Adipocyte (in vitro differentiated cells): Measurements from ENCODE around the gene C1GALT1.

Source experiments
- DNase-seq: peaks from one replicate; pipeline ENCODE4 v3.0.0-alpha.2; 2015; ENCODE audit warnings: low read depth
- H3K27me3 ChIP-seq: replicated peaks from 2 replicates; pipeline ENCODE4 v1.7.0; 2013; ENCODE audit warnings: mild to moderate bottlenecking, low read length, moderate library complexity; ENCODE audit not compliant: control insufficient read depth, insufficient read depth
- H3K36me3 ChIP-seq: 2 replicates; pipeline ENCODE4 v1.7.0; 2013; ENCODE audit warnings: low read length, mild to moderate bottlenecking, moderate library complexity; ENCODE audit not compliant: control insufficient read depth, insufficient read depth, severe bottlenecking
- H3K4me1 ChIP-seq: 2 replicates; pipeline ENCODE4 v1.7.0; 2013; ENCODE audit warnings: mild to moderate bottlenecking, low read length, moderate library complexity; ENCODE audit not compliant: control insufficient read depth, insufficient read depth
- H3K4me3 ChIP-seq: 2 replicates; pipeline ENCODE4 v1.7.0; 2013; ENCODE audit warnings: mild to moderate bottlenecking, low read length, moderate library complexity
- H3K9ac ChIP-seq: 2 replicates; pipeline ENCODE4 v1.7.0; 2013; ENCODE audit warnings: mild to moderate bottlenecking, low read length, moderate library complexity
- H3K9me3 ChIP-seq: 2 replicates; pipeline ENCODE4 v1.7.0; 2013; ENCODE audit warnings: mild to moderate bottlenecking, low read length, moderate library complexity; ENCODE audit not compliant: control insufficient read depth

C1GALT1 gene

DNA sequence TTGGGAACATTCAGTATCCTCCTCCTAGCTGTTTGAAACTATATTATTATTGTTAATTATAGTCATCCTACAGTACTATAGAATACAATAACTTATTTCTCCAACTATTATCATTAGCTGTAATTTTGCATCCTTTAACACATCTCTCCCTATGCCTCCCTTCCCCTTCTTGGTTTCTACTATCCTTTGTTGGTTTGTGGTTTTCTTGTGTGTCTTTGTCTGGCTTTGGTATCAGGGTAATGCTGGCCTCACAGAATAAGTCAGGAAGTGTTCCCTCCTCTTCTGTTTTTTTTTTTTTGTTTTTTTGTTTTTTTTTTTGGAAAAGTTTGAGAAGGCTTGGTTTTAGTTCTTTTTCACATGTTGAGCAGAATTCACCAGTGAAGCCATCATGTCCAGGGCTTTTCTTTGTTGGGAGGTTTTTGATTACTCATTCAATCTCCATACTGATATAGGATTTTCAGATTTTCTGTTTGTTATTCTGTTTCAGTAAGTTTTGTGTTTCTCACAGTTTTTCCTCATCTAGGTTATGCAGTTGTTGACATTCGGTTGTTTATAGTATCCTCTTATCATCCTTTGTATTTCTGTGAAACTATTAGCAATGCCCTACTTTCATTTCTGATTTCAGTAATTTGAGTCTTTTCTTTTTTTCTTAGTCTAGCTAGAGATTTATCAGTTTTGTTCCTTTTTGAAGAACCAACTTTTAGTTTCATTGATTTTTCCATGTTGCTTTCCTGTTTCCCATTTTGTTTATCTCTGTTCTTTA lies 21.6 kb downstream of the C1GALT1 start:
- no peaks in the 10 kb centered on the region for H3K36me3 ChIP-seq
- no peak for DNase-seq
- H3K9ac ChIP-seq = no peak overlapping the region
- peak overlapping the region; percentile 32 for H3K4me3 ChIP-seq
- no peaks in the 10 kb centered on the region for H3K9me3 ChIP-seq
- peaks cover 30% of the 10 kb centered on the region for H3K4me1 ChIP-seq
- no peaks in the 10 kb centered on the region for H3K27me3 ChIP-seq

DNA sequence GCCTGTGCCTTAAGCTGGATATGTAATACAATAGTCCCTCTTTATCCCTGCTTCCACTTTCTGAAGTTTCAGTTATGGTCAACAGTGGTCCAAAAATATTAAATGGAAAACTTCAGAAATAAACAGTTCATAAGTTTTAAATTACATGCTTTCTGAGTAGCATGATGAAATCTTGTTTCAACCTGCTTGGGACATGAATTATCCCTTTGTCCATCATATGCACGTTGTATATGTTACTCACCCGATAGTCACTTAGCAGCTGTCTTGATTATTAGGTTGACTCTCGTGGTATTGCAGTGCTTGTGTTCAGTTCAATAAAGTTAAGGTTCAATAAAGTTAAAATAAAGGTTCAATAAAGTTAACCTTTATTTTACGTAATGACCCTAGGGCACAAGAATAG lies 25.5 kb downstream of the C1GALT1 start:
- DNase-seq = peak; percentile 64
- peaks cover 20% of the 10 kb centered on the region for H3K4me1 ChIP-seq
- no peak overlapping the region for H3K4me3 ChIP-seq
- peaks cover 3% of the 10 kb centered on the region for H3K36me3 ChIP-seq
- no peaks in the 10 kb centered on the region for H3K27me3 ChIP-seq
- no peak overlapping the region for H3K9ac ChIP-seq
- peaks cover 3% of the 10 kb centered on the region for H3K9me3 ChIP-seq

DNA sequence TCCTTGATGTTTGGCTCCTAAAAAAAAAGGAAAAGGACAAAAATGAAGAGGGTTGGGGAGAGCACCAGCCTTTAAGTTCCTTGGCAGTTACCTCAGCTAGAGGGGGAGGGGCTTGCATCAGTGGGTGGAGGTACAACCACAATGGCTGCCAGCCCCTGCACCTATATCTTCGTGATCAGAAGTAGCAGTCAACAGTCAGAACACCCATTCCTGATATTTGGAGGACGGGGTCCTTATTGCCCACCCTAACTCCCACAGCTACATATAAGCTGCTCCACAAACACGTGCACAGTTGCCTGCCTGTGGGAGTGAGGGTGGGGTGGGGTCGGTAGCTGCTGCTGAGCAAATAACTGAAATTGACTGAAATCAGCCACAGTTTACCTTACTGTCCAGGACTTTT lies 26.2 kb downstream of the C1GALT1 start:
- no peak for DNase-seq
- Histone ChIP-seq H3K27me3 (no peaks in the 10 kb centered on the region), H3K4me3 (no peak overlapping the region), H3K9me3 (peaks cover 3% of the 10 kb centered on the region), H3K9ac (no peak overlapping the region), H3K4me1 (peaks cover 14% of the 10 kb centered on the region), H3K36me3 (peaks cover 3% of the 10 kb centered on the region)

DNA sequence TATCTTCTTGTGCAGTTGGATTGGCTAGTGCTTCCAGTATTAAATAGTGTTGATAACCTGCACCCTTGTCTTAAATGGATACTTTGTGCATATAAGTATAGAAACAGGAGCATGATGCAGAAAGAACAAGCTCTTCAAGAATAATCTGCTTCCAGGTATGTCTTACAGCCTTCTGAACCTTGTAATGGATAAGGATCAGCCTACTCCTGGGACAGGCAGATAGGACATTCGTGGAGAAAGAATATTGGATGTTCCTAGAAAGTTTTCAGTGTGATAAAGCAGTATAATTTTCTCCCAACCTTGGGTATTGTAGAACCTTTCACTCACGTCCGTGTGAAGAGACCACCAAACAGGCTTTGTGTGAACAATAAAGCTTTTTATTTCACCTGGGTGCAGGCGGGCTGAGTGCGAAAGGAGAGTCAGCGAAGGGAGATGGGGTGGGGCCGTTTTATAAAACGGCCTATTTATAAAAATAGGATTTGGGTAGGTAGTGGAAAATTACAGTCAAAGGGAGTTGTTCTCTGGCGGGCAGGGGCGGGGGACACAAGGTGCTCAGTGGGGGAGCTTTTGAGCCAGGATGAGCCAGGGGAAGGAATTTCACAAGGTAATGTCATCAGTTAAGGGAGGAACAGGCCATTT lies 27.2 kb downstream of the C1GALT1 start:
- H3K9ac ChIP-seq = no peak overlapping the region
- DNase-seq = no peak
- peaks cover 9% of the 10 kb centered on the region for H3K4me1 ChIP-seq
- H3K27me3 ChIP-seq = no peaks in the 10 kb centered on the region
- H3K4me3 ChIP-seq = no peak overlapping the region
- peaks cover 3% of the 10 kb centered on the region for H3K36me3 ChIP-seq
- H3K9me3 ChIP-seq = peaks cover 3% of the 10 kb centered on the region

DNA sequence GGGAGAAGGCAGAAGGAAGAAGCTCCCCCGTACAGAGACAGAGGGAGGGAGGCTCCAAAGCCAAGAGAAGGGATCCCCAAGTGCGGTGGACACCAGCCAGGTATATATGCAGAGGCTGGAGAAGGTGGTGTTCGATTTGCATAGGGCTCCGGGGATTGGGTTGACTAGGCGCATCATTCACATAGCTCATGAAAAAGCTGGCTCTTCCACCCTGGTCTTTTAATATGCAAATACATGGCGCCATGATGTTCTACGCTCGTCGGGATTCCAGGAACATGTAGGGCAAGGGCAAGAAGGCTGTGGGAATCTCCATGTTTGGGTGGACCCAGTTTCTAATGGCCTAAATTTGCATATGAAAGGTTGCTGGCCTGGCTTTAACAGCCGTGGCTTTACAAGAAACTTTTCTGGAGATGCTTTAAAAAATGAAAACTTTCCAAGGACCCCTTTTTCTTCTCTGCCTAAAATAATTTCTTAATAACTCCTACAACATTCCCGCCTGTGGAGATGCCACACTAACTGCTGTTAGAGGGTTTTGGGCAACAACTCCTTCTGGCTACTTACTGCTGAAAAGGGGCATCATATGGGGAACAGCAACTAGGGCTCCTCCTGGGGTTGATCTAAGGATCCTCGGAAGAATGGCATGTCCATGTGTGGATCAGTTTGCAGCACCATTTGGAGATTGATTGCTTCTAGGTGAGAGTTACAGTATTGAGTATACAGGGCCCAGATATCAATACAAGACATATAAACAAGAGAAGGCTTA lies 28.3 kb downstream of the C1GALT1 start:
- no peak for DNase-seq
- no peak overlapping the region for H3K4me3 ChIP-seq

DNA sequence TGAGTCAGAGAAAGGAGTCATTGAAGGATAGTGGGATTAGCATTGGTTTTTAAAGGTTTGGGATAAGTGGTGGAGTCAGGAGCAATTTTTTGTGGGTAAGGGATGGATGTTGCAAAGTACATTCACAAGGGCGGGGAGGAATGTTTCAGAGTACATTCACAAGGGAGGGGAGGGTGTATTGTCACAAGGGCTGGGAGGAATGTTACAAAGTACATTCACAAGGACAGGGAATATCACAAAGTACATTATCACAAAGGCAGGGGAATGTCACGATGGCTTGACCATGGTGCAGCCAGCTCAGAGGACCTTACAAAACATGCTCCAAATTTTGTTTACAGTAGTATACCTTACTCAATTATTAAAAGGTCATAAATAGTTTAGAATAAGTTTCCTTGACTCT lies 30.3 kb downstream of the C1GALT1 start:
- DNase-seq = peak; percentile 41
- Histone ChIP-seq H3K4me3 (peak overlapping the region; percentile 4), H3K4me1 (peaks cover 4% of the 10 kb centered on the region), H3K9ac (no peak overlapping the region), H3K9me3 (peaks cover 3% of the 10 kb centered on the region), H3K36me3 (peaks cover 30% of the 10 kb centered on the region), H3K27me3 (no peaks in the 10 kb centered on the region)

More for the DNA sequence above, 28.3 kb downstream of the C1GALT1 start:
- peaks cover 3% of the 10 kb centered on the region for H3K9me3 ChIP-seq
- no peak overlapping the region for H3K9ac ChIP-seq
- H3K27me3 ChIP-seq = no peaks in the 10 kb centered on the region
- H3K4me1 ChIP-seq = peaks cover 4% of the 10 kb centered on the region
- peaks cover 11% of the 10 kb centered on the region for H3K36me3 ChIP-seq

DNA sequence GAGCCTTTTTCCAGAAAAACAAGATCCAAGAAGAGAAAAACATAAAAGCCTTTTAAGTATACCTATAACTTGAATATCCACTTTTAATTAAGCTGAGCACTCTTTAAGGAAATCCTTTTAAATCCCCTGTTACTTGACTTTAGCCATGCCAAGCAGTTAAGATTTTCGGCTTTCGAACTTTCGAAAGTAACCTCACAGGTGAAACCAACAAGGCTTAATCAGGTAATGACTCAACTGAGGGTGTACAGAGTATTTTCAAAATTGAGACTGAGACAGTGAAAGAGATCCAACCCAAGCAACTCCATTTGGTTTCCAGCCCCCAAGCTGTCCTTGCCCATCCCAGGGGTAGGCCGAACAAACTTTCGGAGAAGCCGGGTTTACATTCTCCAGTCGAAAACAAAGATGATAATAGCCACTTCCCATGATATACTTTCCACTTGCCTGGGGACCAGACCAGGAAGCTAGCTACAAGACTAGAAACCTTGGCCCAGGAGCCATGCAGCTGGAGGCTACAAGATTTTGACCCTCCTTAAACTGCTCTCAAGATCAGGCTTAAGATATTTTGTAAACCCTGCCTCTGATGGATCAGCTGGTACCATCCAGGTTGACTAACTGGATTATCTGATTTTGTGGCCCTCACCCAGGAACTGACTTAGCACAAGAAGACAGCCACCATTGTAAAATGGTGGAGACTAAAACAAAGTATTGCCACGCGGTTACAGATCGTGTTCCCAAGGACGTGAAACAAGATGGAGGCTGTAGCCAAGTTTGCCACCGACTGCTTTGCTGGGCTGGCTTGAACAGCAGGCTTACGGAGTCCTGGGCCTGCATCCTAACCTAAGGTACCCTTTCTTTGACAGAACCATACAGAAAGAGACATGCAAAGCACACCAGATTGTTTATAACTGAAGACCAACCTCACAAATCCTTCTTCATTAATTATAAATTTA lies 32.3 kb downstream of the C1GALT1 start:
- Histone ChIP-seq H3K27me3 (no peaks in the 10 kb centered on the region), H3K4me1 (peaks cover 10% of the 10 kb centered on the region), H3K9ac (no peak overlapping the region), H3K9me3 (peaks cover 3% of the 10 kb centered on the region), H3K36me3 (peaks cover 40% of the 10 kb centered on the region), H3K4me3 (no peak overlapping the region)
- no peak for DNase-seq

DNA sequence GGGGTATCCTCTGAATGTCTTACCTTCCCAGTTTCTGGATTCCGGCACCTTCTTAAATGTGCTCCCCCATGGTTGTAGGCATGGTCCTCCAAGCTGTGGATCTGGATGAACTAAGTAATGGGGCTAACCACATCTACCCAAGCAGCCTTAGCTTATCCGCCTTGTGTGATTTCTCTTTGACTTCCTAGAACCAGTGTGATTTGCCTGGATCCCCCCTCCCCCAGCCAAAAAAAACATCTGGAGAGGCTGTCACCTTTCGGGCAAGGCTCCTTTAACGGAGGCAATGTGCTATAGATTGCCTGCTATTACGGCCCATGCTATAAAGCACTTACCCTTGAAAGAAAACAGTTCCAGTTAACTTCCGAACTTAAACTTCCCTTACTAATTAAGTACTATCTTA lies 33.9 kb downstream of the C1GALT1 start:
- no peaks in the 10 kb centered on the region for H3K27me3 ChIP-seq
- H3K9me3 ChIP-seq = peaks cover 3% of the 10 kb centered on the region
- peaks cover 38% of the 10 kb centered on the region for H3K36me3 ChIP-seq
- no peak overlapping the region for H3K4me3 ChIP-seq
- no peak for DNase-seq
- peaks cover 18% of the 10 kb centered on the region for H3K4me1 ChIP-seq
- H3K9ac ChIP-seq = no peak overlapping the region

DNA sequence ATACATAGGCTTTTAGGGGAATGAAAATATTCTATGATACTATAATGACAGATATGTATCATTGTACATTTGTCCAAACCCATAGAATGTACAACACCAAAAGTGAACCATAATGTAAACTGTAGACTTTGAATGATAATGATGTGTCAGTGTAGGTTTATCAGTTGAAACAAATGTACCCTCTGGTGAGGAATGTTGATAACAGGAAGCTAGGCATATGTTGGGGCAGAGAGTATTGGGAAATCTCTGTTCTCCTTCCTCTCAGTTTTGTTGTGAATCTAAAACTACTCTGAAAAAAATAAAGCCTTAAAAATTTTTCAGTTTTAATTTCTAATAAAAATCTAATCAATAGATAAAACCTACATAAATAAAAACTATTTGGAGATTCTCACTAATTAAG lies 36.9 kb downstream of the C1GALT1 start:
- H3K36me3 ChIP-seq = peaks cover 37% of the 10 kb centered on the region
- H3K4me3 ChIP-seq = no peak overlapping the region
- peaks cover 26% of the 10 kb centered on the region for H3K4me1 ChIP-seq
- H3K27me3 ChIP-seq = no peaks in the 10 kb centered on the region
- H3K9ac ChIP-seq = no peak overlapping the region
- H3K9me3 ChIP-seq = no peaks in the 10 kb centered on the region
- no peak for DNase-seq

DNA sequence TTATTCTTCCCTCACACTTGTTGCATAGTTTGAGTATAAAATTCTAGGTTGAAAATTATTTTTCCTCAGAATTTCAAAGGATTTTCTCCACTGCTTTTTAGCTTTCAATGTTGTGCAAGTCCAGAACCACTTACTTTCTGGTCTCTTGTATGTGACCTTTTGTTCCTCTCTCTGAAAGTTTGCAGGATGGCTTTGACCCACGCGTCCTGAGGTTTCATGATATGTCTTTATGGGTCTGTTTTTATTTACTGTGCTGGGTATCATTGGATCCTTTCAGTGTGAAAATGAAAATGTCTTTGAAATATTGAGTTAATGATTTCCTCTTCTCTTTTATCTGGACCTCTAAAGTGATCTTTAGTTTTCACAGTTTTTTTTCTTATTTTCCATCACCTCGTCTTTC lies 38.5 kb downstream of the C1GALT1 start:
- peak overlapping the region; percentile 9 for H3K4me3 ChIP-seq
- no peak overlapping the region for H3K9ac ChIP-seq
- peaks cover 28% of the 10 kb centered on the region for H3K4me1 ChIP-seq
- no peaks in the 10 kb centered on the region for H3K9me3 ChIP-seq
- DNase-seq = peak; percentile 45
- no peaks in the 10 kb centered on the region for H3K27me3 ChIP-seq
- peaks cover 28% of the 10 kb centered on the region for H3K36me3 ChIP-seq
